Measurements from ENCODE around the gene GBA2.
A peak's percentile ranks its signal among the peaks of the same experiment; 100 is the strongest.

Gene GBA2

GRCh38 chr9:35745569-35745968 is 3.5 kb downstream of the GBA2 start:
- peaks cover 41 to 42% of the 10 kb centered on the region in 2 experiments for H3K4me1 ChIP-seq (ENCODE audit: control insufficient read depth in 1 of 2, insufficient read depth in 1 of 2, low read depth in 1 of 2, low read length in 1 of 2)

DNA sequence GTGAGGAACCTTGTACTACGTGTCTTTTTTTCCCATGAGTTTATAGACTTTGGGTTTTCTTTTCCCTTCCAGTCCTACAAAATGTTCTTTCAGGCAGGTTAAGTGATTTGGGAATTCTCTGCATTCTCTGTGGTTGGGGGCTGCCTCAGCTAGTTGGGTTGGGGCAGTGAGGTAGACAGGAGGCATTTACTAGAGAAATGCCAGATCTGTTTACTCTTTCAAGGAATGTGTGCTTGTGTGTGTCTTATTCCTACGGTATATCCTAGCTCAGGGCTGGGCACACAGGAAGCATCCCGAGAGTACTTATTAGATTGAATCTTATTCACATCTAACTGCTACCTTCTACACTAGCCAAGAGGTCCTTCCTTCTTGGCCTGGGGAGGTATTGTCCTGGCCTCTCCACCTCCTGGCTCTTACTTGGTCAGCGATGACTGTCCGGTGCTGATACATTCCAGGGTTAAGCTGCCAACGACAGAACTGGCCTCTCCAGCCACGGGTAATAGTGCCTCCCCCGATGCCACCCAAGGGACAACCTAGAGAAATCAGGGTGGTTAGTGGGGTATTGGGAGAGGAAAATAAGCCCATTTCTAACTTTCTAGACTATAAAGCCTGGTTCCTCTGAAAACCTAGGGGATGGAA is 5.0 kb downstream of the GBA2 start:
- H3K27ac ChIP-seq = peak overlapping the region; percentile 66
- H3K4me3 ChIP-seq (ENCODE audit: low read depth in 1 of 2, low read length in 1 of 2) = no peak overlapping the region
- peaks cover 57% of the 10 kb centered on the region for H3K36me3 ChIP-seq
- H3K27me3 ChIP-seq = no peaks in the 10 kb centered on the region
- H3K9me3 ChIP-seq = no peaks in the 10 kb centered on the region
- TF ChIP-seq, protein P1, sequence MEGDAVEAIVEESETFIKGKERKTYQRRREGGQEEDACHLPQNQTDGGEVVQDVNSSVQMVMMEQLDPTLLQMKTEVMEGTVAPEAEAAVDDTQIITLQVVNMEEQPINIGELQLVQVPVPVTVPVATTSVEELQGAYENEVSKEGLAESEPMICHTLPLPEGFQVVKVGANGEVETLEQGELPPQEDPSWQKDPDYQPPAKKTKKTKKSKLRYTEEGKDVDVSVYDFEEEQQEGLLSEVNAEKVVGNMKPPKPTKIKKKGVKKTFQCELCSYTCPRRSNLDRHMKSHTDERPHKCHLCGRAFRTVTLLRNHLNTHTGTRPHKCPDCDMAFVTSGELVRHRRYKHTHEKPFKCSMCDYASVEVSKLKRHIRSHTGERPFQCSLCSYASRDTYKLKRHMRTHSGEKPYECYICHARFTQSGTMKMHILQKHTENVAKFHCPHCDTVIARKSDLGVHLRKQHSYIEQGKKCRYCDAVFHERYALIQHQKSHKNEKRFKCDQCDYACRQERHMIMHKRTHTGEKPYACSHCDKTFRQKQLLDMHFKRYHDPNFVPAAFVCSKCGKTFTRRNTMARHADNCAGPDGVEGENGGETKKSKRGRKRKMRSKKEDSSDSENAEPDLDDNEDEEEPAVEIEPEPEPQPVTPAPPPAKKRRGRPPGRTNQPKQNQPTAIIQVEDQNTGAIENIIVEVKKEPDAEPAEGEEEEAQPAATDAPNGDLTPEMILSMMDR (IDR thresholded peaks at IDR 0.05) = no peak
- H3K4me1 ChIP-seq (ENCODE audit: control insufficient read depth in 1 of 2, insufficient read depth in 1 of 2, low read depth in 1 of 2, low read length in 1 of 2) = peaks cover 28 to 31% of the 10 kb centered on the region in 2 experiments

More at GRCh38 chr9:35745569-35745968, 3.5 kb downstream of the GBA2 start:
- TF ChIP-seq, protein P1 (IDR thresholded peaks at IDR 0.05) = no peak
- Histone ChIP-seq H3K27ac (no peak overlapping the region), H3K4me3 (ENCODE audit: low read depth in 1 of 2, low read length in 1 of 2) (no peak overlapping the region), H3K9me3 (no peaks in the 10 kb centered on the region), H3K36me3 (peaks cover 45% of the 10 kb centered on the region), H3K27me3 (no peaks in the 10 kb centered on the region)

- no peaks in the 10 kb centered on the region for H3K27me3 ChIP-seq
- TF ChIP-seq, protein P1 (IDR thresholded peaks at IDR 0.05) = no peak
- no peaks in the 10 kb centered on the region for H3K9me3 ChIP-seq
- no peak overlapping the region for H3K4me3 ChIP-seq (ENCODE audit: low read depth in 1 of 2, low read length in 1 of 2)
- H3K36me3 ChIP-seq = peaks cover 62% of the 10 kb centered on the region
- peak overlapping the region; percentile 66 for H3K27ac ChIP-seq
- peaks cover 27 to 29% of the 10 kb centered on the region in 2 experiments for H3K4me1 ChIP-seq (ENCODE audit: control insufficient read depth in 1 of 2, insufficient read depth in 1 of 2, low read depth in 1 of 2, low read length in 1 of 2)
Observed at GRCh38 chr9:35743452-35743851, 5.6 kb downstream of the GBA2 start.

- H3K27me3 ChIP-seq = no peaks in the 10 kb centered on the region
- peaks cover 9 to 12% of the 10 kb centered on the region in 2 experiments for H3K4me1 ChIP-seq (ENCODE audit: control insufficient read depth in 1 of 2, insufficient read depth in 1 of 2, low read depth in 1 of 2, low read length in 1 of 2)
- no peak overlapping the region for H3K4me3 ChIP-seq (ENCODE audit: low read depth in 1 of 2, low read length in 1 of 2)
- H3K27ac ChIP-seq = no peak overlapping the region
- TF ChIP-seq, protein P1 (IDR thresholded peaks at IDR 0.05) = no peak
- no peaks in the 10 kb centered on the region for H3K9me3 ChIP-seq
- H3K36me3 ChIP-seq = peaks cover 79% of the 10 kb centered on the region
Observed at GRCh38 chr9:35741740-35742139, 7.3 kb downstream of the GBA2 start.

DNA sequence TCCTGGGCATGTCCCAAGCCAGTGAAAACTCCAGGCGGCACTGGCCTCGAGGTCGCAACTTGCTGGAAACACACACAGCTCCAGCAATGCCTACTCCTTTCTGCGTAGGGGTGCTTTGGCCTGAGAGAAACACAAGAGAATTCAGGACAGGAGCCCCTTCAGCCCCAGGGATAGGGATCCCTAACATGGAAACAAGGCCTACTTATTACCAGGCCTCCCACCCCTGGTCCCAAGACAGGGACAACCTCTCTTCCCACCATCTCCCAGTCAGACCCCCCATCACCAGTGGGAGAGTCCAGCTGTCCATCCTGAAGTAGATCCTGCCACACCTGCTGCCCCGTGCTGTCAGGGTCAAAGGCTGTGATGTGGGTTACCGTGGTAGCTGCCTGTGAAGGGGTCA is 8.8 kb downstream of the GBA2 start:
- Histone ChIP-seq H3K27ac (no peak overlapping the region), H3K27me3 (no peaks in the 10 kb centered on the region), H3K4me1 (ENCODE audit: control insufficient read depth in 1 of 2, insufficient read depth in 1 of 2, low read depth in 1 of 2, low read length in 1 of 2) (peaks cover 3 to 8% of the 10 kb centered on the region in 2 experiments), H3K36me3 (peaks cover 90% of the 10 kb centered on the region), H3K9me3 (no peaks in the 10 kb centered on the region), H3K4me3 (ENCODE audit: low read depth in 1 of 2, low read length in 1 of 2) (no peak overlapping the region)
- TF ChIP-seq, protein P1 (IDR thresholded peaks at IDR 0.05) = no peak
